GM18951 (cell line): Measurements from ENCODE around the gene PARP16.
"Not testable (repeated sequence)": the region's sequence is repeated elsewhere in the genome, so short reads cannot be mapped to it uniquely, and the experiment has no call there.

Source experiments
- POLR2A ChIP-seq: IDR thresholded peaks from 4 replicates; pipeline ENCODE4 v1.6.1; 2011; ENCODE audit warnings: mild to moderate bottlenecking; ENCODE audit not compliant: insufficient read length, insufficient read depth; ENCODE audit errors: extremely low read depth
- in situ Hi-C: fragments of 300-500 bp; cut with MboI; formaldehyde crosslinking; loops from one replicate; pipeline ENCODE4 v1.12.0; 2022; ENCODE audit warnings: low sequenced_read_pairs, mixed read lengths, inconsistent platforms; ENCODE audit not compliant: unreplicated experiment

PARP16 gene

GRCh38 chr15:65258375-65259262, 28.1 kb downstream of the PARP16 start:
- in situ Hi-C loops: no loop called here
- no peak for TF ChIP-seq POLR2A

- no peak for TF ChIP-seq POLR2A
- in situ Hi-C loops: no loop called here
Observed at GRCh38 chr15:65255486-65256140, 31.1 kb downstream of the PARP16 start.

GRCh38 chr15:65254758-65255157, 31.9 kb downstream of the PARP16 start:
- in situ Hi-C loops: no loop called here
- no peak for TF ChIP-seq POLR2A

- TF ChIP-seq POLR2A: no peak
- in situ Hi-C loops: no loop called here
Observed at GRCh38 chr15:65254356-65254755, 32.3 kb downstream of the PARP16 start.

- in situ Hi-C loops: no loop called here
- TF ChIP-seq POLR2A: no peak
Observed at GRCh38 chr15:65249641-65250040, 37.0 kb downstream of the PARP16 start.

- no peak for TF ChIP-seq POLR2A
- in situ Hi-C loops: no loop called here
Observed at GRCh38 chr15:65248511-65249255, 38.0 kb downstream of the PARP16 start.

- TF ChIP-seq POLR2A: no peak
- in situ Hi-C loops: no loop called here
Observed at GRCh38 chr15:65246939-65247338, 39.7 kb downstream of the PARP16 start.

GRCh38 chr15:65246026-65246714, 40.5 kb downstream of the PARP16 start:
- no peak for TF ChIP-seq POLR2A
- in situ Hi-C loops: no loop called here

- TF ChIP-seq POLR2A: no peak
- in situ Hi-C loops: no loop called here
Observed at GRCh38 chr15:65245096-65245856, 41.4 kb downstream of the PARP16 start.

GRCh38 chr15:65244638-65245037, 42.0 kb downstream of the PARP16 start:
- no peak for TF ChIP-seq POLR2A
- in situ Hi-C loops: no loop called here

- in situ Hi-C loops: not testable (repeated sequence)
Observed at GRCh38 chr15:65236443-65236842, 50.2 kb downstream of the PARP16 start.

GRCh38 chr15:65233696-65234095, 53.0 kb downstream of the PARP16 start:
- in situ Hi-C loops: no loop called here
- no peak for TF ChIP-seq POLR2A
